Measurements from ENCODE around the gene ABCA1. TPM values are rescaled to one million over a fixed set of nuclear protein-coding genes. Genes with fewer than 3 reads are reported as not detected.
"Not testable (repeated sequence)": the region's sequence is repeated elsewhere in the genome, so short reads cannot be mapped to it uniquely, and the experiment has no call there.

The ABCA1 gene
- total RNA-seq, 2 experiments from 2014 or later: 4.5 to 5.2 TPM

GRCh38 chr9:104969116-104969515, 41.2 kb upstream of the ABCA1 start:
- Mint-ChIP-seq H3K4me3 (peak overlapping the region; percentile 86), H3K4me1 (peaks cover 19% of the 10 kb centered on the region), H3K36me3 (ENCODE audit: low read depth) (no peaks in the 10 kb centered on the region), H3K27ac (peak overlapping the region; percentile 92), H3K9me3 (ENCODE audit: low read depth) (no peaks in the 10 kb centered on the region), H3K27me3 (peaks cover 9% of the 10 kb centered on the region)
- ChIA-PET CTCF (interaction anchor here (1.0 to 1.7 kb wide), 2 partner anchors 10 to 22 kb away, joined by 3 read pairs; no protein-coding TSS in a partner anchor), POLR2A (interaction anchor here (2.1 kb wide), 1 partner anchor 43 kb away, joined by 7 read pairs; no protein-coding TSS in a partner anchor)
- ATAC-seq: no peak
- intact Hi-C loops (cut with DNase I, micrococcal nuclease): loop anchor here (2.0 to 10.0 kb wide), 3 partner anchors 22 to 874 kb away; partner anchors contain the start of genes SMC2 (in 1 of the 2) and TMEM38B (in 1 of the 2)
- DNase-seq: no peak

GRCh38 chr9:104968025-104968982, 40.3 kb upstream of the ABCA1 start:
- H3K27ac Mint-ChIP-seq: peak overlapping the region; percentile 92
- DNase-seq (peak; percentile 94), ATAC-seq (peak; percentile 99)
- no peaks in the 10 kb centered on the region for H3K9me3 Mint-ChIP-seq (ENCODE audit: low read depth)
- ChIA-PET POLR2A (interaction anchor here (1.0 to 2.1 kb wide), 2 partner anchors 23 to 42 kb away, joined by 7 to 8 read pairs; no protein-coding TSS in a partner anchor), CTCF (interaction anchor here (0.7 to 1.7 kb wide), 3 partner anchors 11 to 41 kb away, joined by 3 to 5 read pairs (median 3); no protein-coding TSS in a partner anchor)
- intact Hi-C loops (cut with DNase I, micrococcal nuclease): loop anchor here (1.0 to 10.0 kb wide), 7 partner anchors 22 to 874 kb away; partner anchors contain the start of genes ABCA1 (in 2 of the 2), NIPSNAP3A (in 1 of the 2), SLC44A1 (in 1 of the 2) and SMC2 (in 1 of the 2)
- no peaks in the 10 kb centered on the region for H3K36me3 Mint-ChIP-seq (ENCODE audit: low read depth)
- peaks cover 9% of the 10 kb centered on the region for H3K27me3 Mint-ChIP-seq
- peak overlapping the region; percentile 86 for H3K4me3 Mint-ChIP-seq
- H3K4me1 Mint-ChIP-seq: peaks cover 13% of the 10 kb centered on the region

GRCh38 chr9:104963076-104963475, 35.1 kb upstream of the ABCA1 start:
- Mint-ChIP-seq H3K27me3 (no peaks in the 10 kb centered on the region), H3K4me1 (peaks cover 33% of the 10 kb centered on the region), H3K36me3 (ENCODE audit: low read depth) (no peaks in the 10 kb centered on the region), H3K27ac (peak overlapping the region; percentile 19), H3K9me3 (ENCODE audit: low read depth) (no peaks in the 10 kb centered on the region), H3K4me3 (no peak overlapping the region)
- intact Hi-C loops (cut with DNase I, micrococcal nuclease): loop anchor here in 1 of 2 experiments (10.0 kb wide), 2 partner anchors 732 to 868 kb away; partner anchors contain the start of genes SMC2 and TMEM38B
- ChIA-PET CTCF (no interaction called here), POLR2A (no interaction called here)
- no peak for DNase-seq
- no peak for ATAC-seq

- Mint-ChIP-seq H3K27me3 (no peaks in the 10 kb centered on the region), H3K9me3 (ENCODE audit: low read depth) (no peaks in the 10 kb centered on the region), H3K27ac (peak overlapping the region; percentile 91), H3K4me3 (peak overlapping the region; percentile 18), H3K36me3 (ENCODE audit: low read depth) (no peaks in the 10 kb centered on the region), H3K4me1 (peaks cover 32% of the 10 kb centered on the region)
- intact Hi-C loops (cut with DNase I, micrococcal nuclease): loop anchor here (1.0 to 10.0 kb wide), 7 partner anchors 29 to 867 kb away; partner anchors contain the start of genes SLC44A1 (in 1 of the 2), SMC2 (in 1 of the 2) and TMEM38B (in 1 of the 2)
- ATAC-seq (peak; percentile 6), DNase-seq (no peak)
- POLR2A ChIA-PET: interaction anchor here (0.6 to 1.2 kb wide), 6 partner anchors 23 to 867 kb away, joined by 3 to 6 read pairs (median 4); no protein-coding TSS in a partner anchor
- CTCF ChIA-PET: interaction anchor here (0.6 to 1.5 kb wide), 9 partner anchors 11 to 732 kb away, joined by 3 to 6 read pairs (median 3); partner anchors contain the start of gene ABCA1
These were observed 33.9 kb upstream of the ABCA1 start for GRCh38 chr9:104961701-104962359.

GRCh38 chr9:104961238-104961637, 33.3 kb upstream of the ABCA1 start:
- peak; percentile 100 for ATAC-seq
- intact Hi-C loops (cut with DNase I, micrococcal nuclease): loop anchor here (1.0 to 10.0 kb wide), 7 partner anchors 30 to 866 kb away; partner anchors contain the start of genes SLC44A1 (in 1 of the 2), SMC2 (in 1 of the 2) and TMEM38B (in 1 of the 2)
- H3K9me3 Mint-ChIP-seq (ENCODE audit: low read depth): no peaks in the 10 kb centered on the region
- H3K4me1 Mint-ChIP-seq: peaks cover 32% of the 10 kb centered on the region
- ChIA-PET CTCF (interaction anchor here (0.8 to 1.5 kb wide), 7 partner anchors 12 to 732 kb away, joined by 3 to 6 read pairs (median 3); partner anchors contain the start of gene ABCA1), POLR2A (interaction anchor here (0.7 to 1.2 kb wide), 7 partner anchors 24 to 199 kb away, joined by 3 to 6 read pairs (median 3); partner anchors contain the start of gene ABCA1)
- peak overlapping the region; percentile 91 for H3K27ac Mint-ChIP-seq
- DNase-seq: peak; percentile 86
- no peaks in the 10 kb centered on the region for H3K36me3 Mint-ChIP-seq (ENCODE audit: low read depth)
- peak overlapping the region; percentile 18 for H3K4me3 Mint-ChIP-seq
- H3K27me3 Mint-ChIP-seq: no peaks in the 10 kb centered on the region

GRCh38 chr9:104960662-104961061, 32.7 kb upstream of the ABCA1 start:
- H3K27me3 Mint-ChIP-seq: no peaks in the 10 kb centered on the region
- ChIA-PET POLR2A (interaction anchor here (0.6 to 1.2 kb wide), 8 partner anchors 24 to 198 kb away, joined by 3 to 6 read pairs (median 3); partner anchors contain the start of gene ABCA1), CTCF (interaction anchor here (0.8 to 1.5 kb wide), 4 partner anchors 11 to 91 kb away, joined by 3 to 4 read pairs (median 3); no protein-coding TSS in a partner anchor)
- intact Hi-C loops (cut with DNase I, micrococcal nuclease): loop anchor here (1.0 to 10.0 kb wide), 7 partner anchors 31 to 866 kb away; partner anchors contain the start of genes SLC44A1 (in 1 of the 2), SMC2 (in 1 of the 2) and TMEM38B (in 1 of the 2)
- H3K27ac Mint-ChIP-seq: peak overlapping the region; percentile 91
- H3K36me3 Mint-ChIP-seq (ENCODE audit: low read depth): no peaks in the 10 kb centered on the region
- no peaks in the 10 kb centered on the region for H3K9me3 Mint-ChIP-seq (ENCODE audit: low read depth)
- H3K4me3 Mint-ChIP-seq: no peak overlapping the region
- DNase-seq: no peak
- H3K4me1 Mint-ChIP-seq: peaks cover 32% of the 10 kb centered on the region
- ATAC-seq: no peak

- ChIA-PET CTCF (no interaction called here), POLR2A (interaction anchor here (0.7 kb wide), 1 partner anchor 22 kb away, joined by 3 read pairs; no protein-coding TSS in a partner anchor)
- intact Hi-C loops (cut with DNase I, micrococcal nuclease): no loop called here
- no peak for ATAC-seq
- Mint-ChIP-seq H3K27ac (no peak overlapping the region), H3K9me3 (ENCODE audit: low read depth) (no peaks in the 10 kb centered on the region), H3K4me1 (peaks cover 32% of the 10 kb centered on the region), H3K4me3 (no peak overlapping the region), H3K36me3 (ENCODE audit: low read depth) (no peaks in the 10 kb centered on the region), H3K27me3 (no peaks in the 10 kb centered on the region)
- no peak for DNase-seq
These were observed 30.8 kb upstream of the ABCA1 start for GRCh38 chr9:104958751-104959150.

- H3K4me1 Mint-ChIP-seq: peaks cover 32% of the 10 kb centered on the region
- H3K4me3 Mint-ChIP-seq; H3K36me3 Mint-ChIP-seq (ENCODE audit: low read depth); ATAC-seq; CTCF ChIA-PET; H3K9me3 Mint-ChIP-seq (ENCODE audit: low read depth); POLR2A ChIA-PET; H3K27ac Mint-ChIP-seq; DNase-seq; H3K27me3 Mint-ChIP-seq; intact Hi-C loops (cut with DNase I, micrococcal nuclease): not testable (repeated sequence)
These were observed 30.1 kb upstream of the ABCA1 start for GRCh38 chr9:104958006-104958405.

GRCh38 chr9:104951487-104951886, 23.5 kb upstream of the ABCA1 start:
- no peaks in the 10 kb centered on the region for H3K27me3 Mint-ChIP-seq
- CTCF ChIA-PET: interaction anchor here (0.6 kb wide), 1 partner anchor 1802 kb away, joined by 3 read pairs; no protein-coding TSS in a partner anchor

GRCh38 chr9:104950838-104951237, 22.9 kb upstream of the ABCA1 start:
- ChIA-PET POLR2A (no interaction called here), CTCF (no interaction called here)
- Mint-ChIP-seq H3K27me3 (no peaks in the 10 kb centered on the region), H3K36me3 (ENCODE audit: low read depth) (no peaks in the 10 kb centered on the region), H3K27ac (no peak overlapping the region), H3K9me3 (ENCODE audit: low read depth) (no peaks in the 10 kb centered on the region), H3K4me1 (no peaks in the 10 kb centered on the region), H3K4me3 (no peak overlapping the region)
- no peak for ATAC-seq
- intact Hi-C loops (cut with DNase I, micrococcal nuclease): no loop called here
- DNase-seq: no peak

More at GRCh38 chr9:104951487-104951886, 23.5 kb upstream of the ABCA1 start:
- Mint-ChIP-seq H3K27ac (no peak overlapping the region), H3K36me3 (ENCODE audit: low read depth) (no peaks in the 10 kb centered on the region), H3K4me1 (no peaks in the 10 kb centered on the region), H3K4me3 (no peak overlapping the region), H3K9me3 (ENCODE audit: low read depth) (no peaks in the 10 kb centered on the region)
- POLR2A ChIA-PET: interaction anchor here (0.6 kb wide), 1 partner anchor 63 kb away, joined by 3 read pairs; no protein-coding TSS in a partner anchor
- ATAC-seq: no peak
- no peak for DNase-seq
- intact Hi-C loops (cut with DNase I, micrococcal nuclease): no loop called here
